ENCODE data around the gene ZNF625.
A peak's percentile ranks its signal among the peaks of the same experiment; 100 is the strongest.

Gene ZNF625

DNA sequence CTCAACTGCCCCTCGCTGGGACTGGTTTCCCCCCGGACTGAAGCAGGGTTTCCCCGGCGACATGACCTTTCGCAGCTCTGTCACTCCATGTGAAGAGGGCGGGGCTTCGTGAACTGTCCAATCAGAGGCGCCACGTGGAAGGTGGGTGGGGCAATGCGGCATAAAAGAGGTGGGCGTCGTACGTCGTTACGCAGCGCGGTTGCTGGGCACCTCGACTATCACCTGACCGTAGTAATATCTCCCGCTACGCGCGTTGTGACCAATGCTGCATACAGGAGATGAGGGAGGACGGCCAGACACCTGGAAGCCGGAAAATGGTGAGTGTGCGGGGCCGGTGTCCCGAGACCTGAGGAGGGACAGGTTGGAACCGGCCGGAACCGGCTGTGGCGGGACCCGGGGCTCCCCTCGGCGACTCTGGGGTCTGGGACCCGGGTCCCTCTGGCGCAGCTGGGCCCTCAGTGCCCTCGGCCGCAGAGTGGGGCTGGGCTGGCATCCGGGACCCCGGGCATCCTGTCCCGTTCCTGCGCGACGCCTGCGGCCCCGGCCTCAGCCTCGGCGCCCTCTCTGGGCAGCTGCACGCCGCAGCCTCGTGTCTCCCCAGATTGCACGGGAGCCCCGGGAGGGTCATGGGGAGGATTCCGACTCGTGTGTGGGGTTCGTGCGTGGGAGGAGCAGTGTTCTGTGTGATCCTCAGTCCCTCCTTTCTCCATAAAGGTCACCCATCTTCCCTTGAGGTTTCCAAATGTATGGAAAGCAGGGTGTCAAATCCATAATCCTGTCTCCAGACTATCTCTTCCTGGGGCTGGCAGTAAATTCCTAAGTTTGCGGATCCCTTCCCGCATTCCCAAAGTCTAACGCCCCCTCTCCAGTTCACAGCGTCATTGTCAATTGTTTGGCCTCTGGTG, 38.5 kb upstream of the ZNF625 start:
- Histone ChIP-seq H3K27me3 (no peaks in the 10 kb centered on the region; the same call in none of the 2 replicates), H3K4me3 (ENCODE audit: low read depth, low read length) (peak overlapping the region; percentile 72), H3K36me3 (peaks cover 4% of the 10 kb centered on the region; the same call in 1 of the 2 replicates), H3K9me3 (peaks cover 5% of the 10 kb centered on the region), H3K4me1 (no peaks in the 10 kb centered on the region)
- TF ChIP-seq, protein P1, sequence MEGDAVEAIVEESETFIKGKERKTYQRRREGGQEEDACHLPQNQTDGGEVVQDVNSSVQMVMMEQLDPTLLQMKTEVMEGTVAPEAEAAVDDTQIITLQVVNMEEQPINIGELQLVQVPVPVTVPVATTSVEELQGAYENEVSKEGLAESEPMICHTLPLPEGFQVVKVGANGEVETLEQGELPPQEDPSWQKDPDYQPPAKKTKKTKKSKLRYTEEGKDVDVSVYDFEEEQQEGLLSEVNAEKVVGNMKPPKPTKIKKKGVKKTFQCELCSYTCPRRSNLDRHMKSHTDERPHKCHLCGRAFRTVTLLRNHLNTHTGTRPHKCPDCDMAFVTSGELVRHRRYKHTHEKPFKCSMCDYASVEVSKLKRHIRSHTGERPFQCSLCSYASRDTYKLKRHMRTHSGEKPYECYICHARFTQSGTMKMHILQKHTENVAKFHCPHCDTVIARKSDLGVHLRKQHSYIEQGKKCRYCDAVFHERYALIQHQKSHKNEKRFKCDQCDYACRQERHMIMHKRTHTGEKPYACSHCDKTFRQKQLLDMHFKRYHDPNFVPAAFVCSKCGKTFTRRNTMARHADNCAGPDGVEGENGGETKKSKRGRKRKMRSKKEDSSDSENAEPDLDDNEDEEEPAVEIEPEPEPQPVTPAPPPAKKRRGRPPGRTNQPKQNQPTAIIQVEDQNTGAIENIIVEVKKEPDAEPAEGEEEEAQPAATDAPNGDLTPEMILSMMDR (IDR thresholded peaks at IDR 0.05; ENCODE audit: low read depth, low read length) = no peak
- peak; percentile 90 for DNase-seq

DNA sequence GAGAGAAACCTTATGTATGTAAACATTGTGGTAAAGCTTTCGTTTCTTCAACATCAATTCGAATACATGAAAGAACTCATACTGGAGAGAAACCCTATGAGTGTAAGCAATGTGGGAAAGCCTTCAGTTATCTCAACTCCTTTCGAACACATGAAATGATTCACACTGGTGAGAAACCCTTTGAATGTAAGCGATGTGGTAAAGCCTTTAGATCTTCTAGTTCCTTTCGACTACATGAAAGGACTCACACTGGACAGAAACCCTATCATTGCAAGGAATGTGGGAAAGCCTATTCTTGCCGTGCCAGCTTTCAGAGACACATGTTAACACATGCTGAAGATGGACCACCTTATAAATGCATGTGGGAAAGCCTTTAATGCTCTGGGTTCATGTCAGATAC, 31.1 kb upstream of the ZNF625 start:
- Histone ChIP-seq H3K36me3 (peaks cover 23% of the 10 kb centered on the region), H3K4me1 (no peaks in the 10 kb centered on the region), H3K9me3 (peaks cover 8% of the 10 kb centered on the region), H3K27me3 (no peaks in the 10 kb centered on the region), H3K4me3 (ENCODE audit: low read depth, low read length) (no peak overlapping the region)
- no peak for DNase-seq
- TF ChIP-seq, protein P1 (IDR thresholded peaks at IDR 0.05; ENCODE audit: low read depth, low read length) = no peak

DNA sequence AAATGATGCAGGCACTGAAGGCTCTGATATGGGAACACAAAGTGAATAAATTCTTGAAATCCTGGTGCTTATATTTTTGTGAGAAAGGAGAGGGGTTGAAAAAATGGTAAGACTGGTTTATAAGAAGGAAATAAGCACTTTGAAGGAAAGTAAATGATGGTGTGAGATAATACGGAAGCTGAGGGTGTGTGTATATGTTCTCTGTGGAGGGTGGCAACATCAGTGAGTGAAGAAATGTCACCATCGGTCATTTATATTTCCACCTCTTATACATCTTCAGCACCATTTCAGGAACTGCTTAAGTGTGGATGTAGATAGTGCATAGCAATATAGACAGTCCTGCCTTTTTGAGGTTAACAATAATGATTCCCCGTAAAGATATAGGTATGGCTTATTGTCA, 23.8 kb upstream of the ZNF625 start:
- TF ChIP-seq, protein P1 (IDR thresholded peaks at IDR 0.05; ENCODE audit: low read depth, low read length) = no peak
- no peaks in the 10 kb centered on the region for H3K9me3 ChIP-seq
- no peaks in the 10 kb centered on the region; the same call in 1 of the 2 replicates for H3K36me3 ChIP-seq
- no peaks in the 10 kb centered on the region for H3K4me1 ChIP-seq
- H3K27me3 ChIP-seq = no peaks in the 10 kb centered on the region
- no peak for DNase-seq
- H3K4me3 ChIP-seq (ENCODE audit: low read depth, low read length) = no peak overlapping the region

DNA sequence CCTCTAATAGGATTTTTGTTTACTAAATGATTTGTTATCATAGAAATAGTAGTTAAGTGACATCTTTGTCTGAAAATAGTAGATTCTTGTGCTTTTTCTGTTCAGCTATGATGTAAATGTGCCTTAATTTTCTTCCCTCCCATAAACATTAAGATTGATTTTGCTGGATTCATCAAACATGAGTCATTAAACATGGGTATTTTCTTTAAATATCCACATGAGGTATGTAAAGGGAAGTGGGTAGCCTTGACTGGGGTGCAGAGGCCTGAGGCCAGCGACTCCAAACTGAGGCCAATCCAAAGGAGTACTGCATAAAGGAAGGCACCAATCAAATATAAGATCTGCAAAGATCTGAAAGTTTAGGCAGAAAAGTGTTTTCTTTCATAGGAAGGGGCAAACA, 10.1 kb upstream of the ZNF625 start:
- no peak for DNase-seq
- no peaks in the 10 kb centered on the region for H3K9me3 ChIP-seq
- H3K4me1 ChIP-seq = no peaks in the 10 kb centered on the region
- H3K36me3 ChIP-seq = peaks cover 7% of the 10 kb centered on the region; the same call in 1 of the 2 replicates
- H3K27me3 ChIP-seq = no peaks in the 10 kb centered on the region
- H3K4me3 ChIP-seq (ENCODE audit: low read depth, low read length) = no peak overlapping the region
- TF ChIP-seq, protein P1 (IDR thresholded peaks at IDR 0.05; ENCODE audit: low read depth, low read length) = no peak

DNA sequence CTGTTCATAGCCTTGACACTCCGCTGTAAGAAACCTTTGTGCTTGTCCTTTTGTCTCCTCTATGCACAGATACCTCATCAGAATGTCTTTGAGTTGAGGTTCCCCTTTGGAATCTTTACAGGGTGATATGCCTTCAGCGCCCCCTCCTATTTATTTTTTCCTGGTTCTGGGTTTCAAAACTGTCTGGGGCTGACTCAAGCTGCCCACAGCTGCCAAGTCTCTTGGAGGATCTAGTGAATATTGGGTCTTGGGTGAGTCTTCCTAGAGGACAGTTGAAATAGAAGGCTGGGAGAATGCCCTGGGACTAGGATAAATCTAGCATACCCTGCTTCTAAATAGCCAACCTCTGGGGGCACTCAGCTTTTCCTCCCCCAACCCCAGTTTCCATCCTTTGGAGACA, 7.3 kb upstream of the ZNF625 start:
- no peaks in the 10 kb centered on the region for H3K27me3 ChIP-seq
- DNase-seq = no peak
- TF ChIP-seq, protein P1 (IDR thresholded peaks at IDR 0.05; ENCODE audit: low read depth, low read length) = no peak

More for the DNA sequence above, 7.3 kb upstream of the ZNF625 start:
- Histone ChIP-seq H3K36me3 (peaks cover 4% of the 10 kb centered on the region; the same call in 1 of the 2 replicates), H3K4me3 (ENCODE audit: low read depth, low read length) (peak overlapping the region; percentile 92), H3K9me3 (no peaks in the 10 kb centered on the region), H3K4me1 (no peaks in the 10 kb centered on the region)

Measured in BE2C (cell line).